Neural cell (in vitro differentiated cells): Measurements from ENCODE around the gene ZSWIM6.

ENCODE experiments used
- TF ChIP-seq, protein P1 (sequence below): fragments of 450-650 bp; IDR thresholded peaks from 2 replicates; pipeline ENCODE4 v1.5.1; 2014; ENCODE audit warnings: antibody characterized with exemption, mild to moderate bottlenecking, moderate library complexity; ENCODE audit not compliant: poor library complexity, severe bottlenecking
- TF ChIP-seq, protein P2 (sequence below): IDR thresholded peaks from 2 replicates; pipeline ENCODE4 v1.6.1; 2012; ENCODE audit warnings: borderline replicate concordance

DNA sequence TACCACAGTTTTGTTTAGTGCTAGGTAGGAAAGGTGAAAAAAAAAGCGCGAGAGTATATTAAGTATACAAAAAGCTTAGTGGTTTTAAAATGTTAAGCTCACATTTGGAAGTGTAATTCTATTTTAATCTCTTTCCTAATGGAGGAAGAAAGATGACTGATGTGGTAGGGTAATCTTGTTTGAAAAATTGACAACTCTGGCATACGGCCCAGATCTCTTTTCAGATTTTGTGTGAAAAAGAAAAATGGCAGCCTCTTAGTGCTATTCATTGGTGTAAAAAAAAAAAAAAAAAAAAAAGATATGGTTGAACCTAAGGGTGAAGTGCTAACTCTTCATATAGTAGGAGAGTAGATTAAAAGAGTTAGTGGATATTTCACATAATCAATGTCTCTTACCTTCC, 108.0 kb downstream of the ZSWIM6 start:
- TF ChIP-seq, protein P1, sequence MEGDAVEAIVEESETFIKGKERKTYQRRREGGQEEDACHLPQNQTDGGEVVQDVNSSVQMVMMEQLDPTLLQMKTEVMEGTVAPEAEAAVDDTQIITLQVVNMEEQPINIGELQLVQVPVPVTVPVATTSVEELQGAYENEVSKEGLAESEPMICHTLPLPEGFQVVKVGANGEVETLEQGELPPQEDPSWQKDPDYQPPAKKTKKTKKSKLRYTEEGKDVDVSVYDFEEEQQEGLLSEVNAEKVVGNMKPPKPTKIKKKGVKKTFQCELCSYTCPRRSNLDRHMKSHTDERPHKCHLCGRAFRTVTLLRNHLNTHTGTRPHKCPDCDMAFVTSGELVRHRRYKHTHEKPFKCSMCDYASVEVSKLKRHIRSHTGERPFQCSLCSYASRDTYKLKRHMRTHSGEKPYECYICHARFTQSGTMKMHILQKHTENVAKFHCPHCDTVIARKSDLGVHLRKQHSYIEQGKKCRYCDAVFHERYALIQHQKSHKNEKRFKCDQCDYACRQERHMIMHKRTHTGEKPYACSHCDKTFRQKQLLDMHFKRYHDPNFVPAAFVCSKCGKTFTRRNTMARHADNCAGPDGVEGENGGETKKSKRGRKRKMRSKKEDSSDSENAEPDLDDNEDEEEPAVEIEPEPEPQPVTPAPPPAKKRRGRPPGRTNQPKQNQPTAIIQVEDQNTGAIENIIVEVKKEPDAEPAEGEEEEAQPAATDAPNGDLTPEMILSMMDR: no peak
- TF ChIP-seq, protein P2, sequence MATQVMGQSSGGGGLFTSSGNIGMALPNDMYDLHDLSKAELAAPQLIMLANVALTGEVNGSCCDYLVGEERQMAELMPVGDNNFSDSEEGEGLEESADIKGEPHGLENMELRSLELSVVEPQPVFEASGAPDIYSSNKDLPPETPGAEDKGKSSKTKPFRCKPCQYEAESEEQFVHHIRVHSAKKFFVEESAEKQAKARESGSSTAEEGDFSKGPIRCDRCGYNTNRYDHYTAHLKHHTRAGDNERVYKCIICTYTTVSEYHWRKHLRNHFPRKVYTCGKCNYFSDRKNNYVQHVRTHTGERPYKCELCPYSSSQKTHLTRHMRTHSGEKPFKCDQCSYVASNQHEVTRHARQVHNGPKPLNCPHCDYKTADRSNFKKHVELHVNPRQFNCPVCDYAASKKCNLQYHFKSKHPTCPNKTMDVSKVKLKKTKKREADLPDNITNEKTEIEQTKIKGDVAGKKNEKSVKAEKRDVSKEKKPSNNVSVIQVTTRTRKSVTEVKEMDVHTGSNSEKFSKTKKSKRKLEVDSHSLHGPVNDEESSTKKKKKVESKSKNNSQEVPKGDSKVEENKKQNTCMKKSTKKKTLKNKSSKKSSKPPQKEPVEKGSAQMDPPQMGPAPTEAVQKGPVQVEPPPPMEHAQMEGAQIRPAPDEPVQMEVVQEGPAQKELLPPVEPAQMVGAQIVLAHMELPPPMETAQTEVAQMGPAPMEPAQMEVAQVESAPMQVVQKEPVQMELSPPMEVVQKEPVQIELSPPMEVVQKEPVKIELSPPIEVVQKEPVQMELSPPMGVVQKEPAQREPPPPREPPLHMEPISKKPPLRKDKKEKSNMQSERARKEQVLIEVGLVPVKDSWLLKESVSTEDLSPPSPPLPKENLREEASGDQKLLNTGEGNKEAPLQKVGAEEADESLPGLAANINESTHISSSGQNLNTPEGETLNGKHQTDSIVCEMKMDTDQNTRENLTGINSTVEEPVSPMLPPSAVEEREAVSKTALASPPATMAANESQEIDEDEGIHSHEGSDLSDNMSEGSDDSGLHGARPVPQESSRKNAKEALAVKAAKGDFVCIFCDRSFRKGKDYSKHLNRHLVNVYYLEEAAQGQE: no peak
